Airway epithelial cell (primary cell): Measurements from ENCODE around the gene XKR7. TPM values are rescaled to one million over a fixed set of nuclear protein-coding genes. Genes with fewer than 3 reads are reported as not detected.

Experiments
- total RNA-seq: library from RNA; depleted of rRNA; stranded (reverse); fragments of >200 nt; gene quantifications from 2 replicates; pipeline ENCODE4 v1.2.3, GENCODE V29; 2015

Gene XKR7, protein sequence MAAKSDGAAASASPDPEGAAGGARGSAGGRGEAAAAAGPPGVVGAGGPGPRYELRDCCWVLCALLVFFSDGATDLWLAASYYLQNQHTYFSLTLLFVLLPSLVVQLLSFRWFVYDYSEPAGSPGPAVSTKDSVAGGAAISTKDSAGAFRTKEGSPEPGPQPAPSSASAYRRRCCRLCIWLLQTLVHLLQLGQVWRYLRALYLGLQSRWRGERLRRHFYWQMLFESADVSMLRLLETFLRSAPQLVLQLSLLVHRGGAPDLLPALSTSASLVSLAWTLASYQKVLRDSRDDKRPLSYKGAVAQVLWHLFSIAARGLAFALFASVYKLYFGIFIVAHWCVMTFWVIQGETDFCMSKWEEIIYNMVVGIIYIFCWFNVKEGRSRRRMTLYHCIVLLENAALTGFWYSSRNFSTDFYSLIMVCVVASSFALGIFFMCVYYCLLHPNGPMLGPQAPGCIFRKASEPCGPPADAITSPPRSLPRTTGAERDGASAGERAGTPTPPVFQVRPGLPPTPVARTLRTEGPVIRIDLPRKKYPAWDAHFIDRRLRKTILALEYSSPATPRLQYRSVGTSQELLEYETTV
- not detected in 2 replicates for total RNA-seq

DNA sequence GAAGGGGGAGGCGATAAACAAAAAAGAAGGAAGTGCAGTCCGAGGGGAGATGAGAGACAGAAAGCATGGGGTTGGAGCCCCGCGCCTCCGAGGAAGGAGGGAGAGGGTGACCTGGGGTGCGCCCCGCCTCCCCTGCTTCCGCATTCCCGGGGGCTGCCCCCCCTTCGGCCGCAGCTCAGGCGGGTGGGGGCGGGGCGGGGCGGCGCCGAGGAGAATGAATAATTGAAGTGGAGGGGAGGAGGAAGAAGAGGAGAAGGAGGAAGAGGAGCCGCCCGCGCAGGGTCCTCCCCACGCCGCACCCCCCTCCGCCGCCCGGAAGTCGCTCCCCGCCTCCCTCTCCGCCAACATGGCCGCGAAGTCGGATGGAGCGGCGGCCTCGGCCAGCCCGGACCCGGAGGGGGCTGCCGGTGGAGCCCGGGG lies at the start of gene XKR7:
XKR7 (plus strand) TSS at position 322 of the 420 bp plus-strand sequence; CDS start at position 347, 25 bp downstream.

DNA sequence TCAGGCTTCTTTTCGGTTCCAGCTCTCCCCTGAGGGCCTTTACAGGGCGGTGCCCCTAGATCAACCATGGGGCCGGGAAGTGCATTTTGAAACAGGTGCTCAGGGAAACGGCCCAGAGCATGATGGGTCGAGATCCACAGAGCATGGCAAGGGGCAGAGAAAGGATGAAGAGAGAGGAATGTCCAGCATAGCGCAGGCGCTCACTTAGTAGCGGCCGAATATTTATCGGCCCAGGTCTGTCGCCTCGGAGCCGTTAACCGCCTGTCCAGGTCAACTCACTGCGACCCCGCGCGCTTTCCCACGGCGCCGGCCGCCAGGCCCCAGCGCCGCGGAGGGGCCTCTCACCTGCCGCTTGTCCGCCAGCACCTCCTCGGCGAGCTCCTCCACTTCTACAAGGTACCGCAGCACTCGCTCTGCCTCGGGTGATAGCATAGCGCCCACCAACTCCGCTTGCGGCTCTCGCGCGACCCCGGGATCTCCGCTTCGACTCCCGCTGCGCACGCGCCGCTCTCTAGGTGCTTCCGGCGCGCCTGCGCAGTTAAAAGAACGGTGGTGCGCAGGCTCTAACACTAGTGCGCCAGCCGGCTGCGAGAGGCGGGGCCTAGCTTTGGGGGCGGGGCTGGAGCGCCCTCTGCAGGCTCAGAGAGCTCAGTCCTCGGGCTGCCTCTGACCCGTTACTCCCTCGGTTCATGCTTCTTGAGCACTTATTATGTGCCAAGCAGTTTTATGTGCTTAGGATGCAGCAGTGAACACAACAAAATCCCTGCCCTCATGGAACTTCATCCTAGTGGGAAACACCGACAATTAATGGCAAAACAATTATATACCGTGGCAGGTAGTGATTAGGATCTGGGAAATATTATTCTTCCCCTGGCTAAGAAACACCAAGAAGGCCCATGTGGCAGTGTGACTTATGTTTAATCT lies 16.2 kb upstream of the XKR7 start, which contains the start of gene PDRG1:
PDRG1 (minus strand) TSS at position 517 of the 924 bp plus-strand sequence; CDS start at position 432, 85 bp downstream.

DNA sequence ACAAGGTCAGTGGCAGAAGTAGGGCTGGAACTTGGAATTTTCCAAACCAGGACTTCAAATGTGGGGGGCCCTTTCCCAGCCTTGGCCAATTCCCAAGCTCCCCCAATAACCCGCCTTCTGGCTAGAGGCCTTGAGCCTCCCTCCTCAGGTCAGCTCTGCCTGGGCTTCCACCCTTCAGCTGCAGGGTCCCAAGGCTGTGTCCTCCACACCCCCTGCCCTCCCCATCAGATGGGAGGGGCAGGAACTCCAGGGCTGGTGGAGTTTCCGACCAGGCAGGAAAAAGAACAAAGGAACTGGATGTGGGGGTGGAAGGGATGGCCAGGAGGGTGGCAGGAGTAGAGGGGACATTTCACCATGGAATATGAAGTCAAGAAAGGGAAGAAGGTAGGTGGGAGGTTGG lies 42.1 kb downstream of the XKR7 start, which contains the start of gene CCM2L:
CCM2L (plus strand) TSS at position 338 of the 400 bp plus-strand sequence; CDS start at position 355, 17 bp downstream.

DNA sequence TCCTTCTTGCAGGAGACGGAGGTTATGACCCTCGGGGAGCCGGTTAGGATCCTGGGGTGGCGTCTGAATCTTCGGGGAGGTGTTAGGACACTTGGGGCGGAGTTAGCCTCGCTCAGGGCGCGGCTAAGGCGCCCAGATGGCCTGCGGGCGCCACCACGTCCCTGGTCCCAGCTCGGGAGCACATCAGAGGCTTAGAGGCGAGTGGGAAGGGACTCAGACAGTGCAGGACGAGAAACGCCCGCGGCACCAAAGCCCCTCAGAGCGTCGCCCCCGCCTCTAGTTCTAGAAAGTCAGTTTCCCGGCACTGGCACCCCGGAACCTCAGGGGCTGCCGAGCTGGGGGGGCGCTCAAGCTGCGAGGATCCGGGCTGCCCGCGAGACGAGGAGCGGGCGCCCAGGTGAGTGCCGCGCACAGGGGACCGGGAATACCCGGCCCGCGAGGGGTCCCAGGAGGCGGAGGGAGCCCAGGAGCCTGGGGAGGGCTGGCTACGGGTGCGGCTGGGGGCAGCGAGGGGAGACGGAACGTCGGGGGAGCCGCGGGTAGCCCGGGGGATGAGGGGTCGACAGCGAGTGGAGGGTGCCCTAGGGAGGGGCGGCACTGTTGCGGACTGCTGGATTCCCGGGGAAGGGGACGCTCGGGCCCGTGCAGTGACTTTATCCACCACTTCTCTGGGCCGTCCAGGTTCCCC lies 84.3 kb downstream of the XKR7 start, which contains the start of gene HCK:
HCK (plus strand) TSS at position 153 of the 688 bp plus-strand sequence.

Other genes with a start within 250 kb of the XKR7 start
- 72.1 and 98.5 TPM in 2 replicates for gene BCL2L1, start 245.3 kb upstream of the XKR7 start, total RNA-seq
- 55.3 and 62.2 TPM in 2 replicates for gene TPX2, start 228.9 kb upstream of the XKR7 start, total RNA-seq
- gene MYLK2, start 148.8 kb upstream of the XKR7 start, total RNA-seq = not detected in 2 replicates
- not detected in 2 replicates for gene FOXS1, start 122.5 kb upstream of the XKR7 start, total RNA-seq
- not detected in 2 replicates for gene DUSP15, start 97.6 kb upstream of the XKR7 start, total RNA-seq
- not detected in 2 replicates for gene TTLL9, start 97.5 kb upstream of the XKR7 start, total RNA-seq
- gene PDRG1, start 16.1 kb upstream of the XKR7 start, total RNA-seq = 13.0 and 18.0 TPM in 2 replicates
- gene CCM2L, start 42.3 kb downstream of the XKR7 start, total RNA-seq = not detected in 2 replicates
- gene HCK, start 84.1 kb downstream of the XKR7 start, total RNA-seq = not detected in 2 replicates
- 25.7 and 38.2 TPM in 2 replicates for gene TM9SF4, start 141.6 kb downstream of the XKR7 start, total RNA-seq
- gene PLAGL2, start 239.6 kb downstream of the XKR7 start, total RNA-seq = 8.3 and 10.6 TPM in 2 replicates
- 25.5 and 38.6 TPM in 2 replicates for gene POFUT1, start 239.7 kb downstream of the XKR7 start, total RNA-seq